HG03039 (cell line): ENCODE results near the gene CLEC2L.

Experiments
- ATAC-seq: cut with Tn5 transposase; IDR thresholded peaks from one replicate; pipeline ENCODE4 v1.9.1; 2021; ENCODE audit warnings: mild to moderate bottlenecking, moderate library complexity; ENCODE audit not compliant: unreplicated experiment

Gene CLEC2L

DNA sequence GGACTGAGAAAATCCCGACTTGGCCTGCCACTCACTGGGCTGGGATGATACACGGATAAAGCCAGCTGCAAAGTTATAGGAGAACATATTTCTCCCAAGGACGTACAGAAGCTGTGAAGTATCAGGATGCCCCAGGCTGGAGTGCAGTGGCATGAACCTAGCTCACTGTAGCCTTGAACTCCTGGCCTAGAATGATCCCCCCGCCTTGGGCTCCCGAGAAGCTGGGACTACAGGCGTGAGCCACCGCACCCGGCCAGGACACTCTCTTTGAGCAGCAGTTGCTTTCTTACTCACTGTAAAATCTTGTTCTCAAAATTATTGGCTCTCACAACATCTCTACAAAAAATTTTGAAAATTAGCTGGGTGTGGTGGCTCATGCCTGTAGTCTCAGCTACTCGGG is 50.4 kb downstream of the CLEC2L start:
- ATAC-seq, result no peak

DNA sequence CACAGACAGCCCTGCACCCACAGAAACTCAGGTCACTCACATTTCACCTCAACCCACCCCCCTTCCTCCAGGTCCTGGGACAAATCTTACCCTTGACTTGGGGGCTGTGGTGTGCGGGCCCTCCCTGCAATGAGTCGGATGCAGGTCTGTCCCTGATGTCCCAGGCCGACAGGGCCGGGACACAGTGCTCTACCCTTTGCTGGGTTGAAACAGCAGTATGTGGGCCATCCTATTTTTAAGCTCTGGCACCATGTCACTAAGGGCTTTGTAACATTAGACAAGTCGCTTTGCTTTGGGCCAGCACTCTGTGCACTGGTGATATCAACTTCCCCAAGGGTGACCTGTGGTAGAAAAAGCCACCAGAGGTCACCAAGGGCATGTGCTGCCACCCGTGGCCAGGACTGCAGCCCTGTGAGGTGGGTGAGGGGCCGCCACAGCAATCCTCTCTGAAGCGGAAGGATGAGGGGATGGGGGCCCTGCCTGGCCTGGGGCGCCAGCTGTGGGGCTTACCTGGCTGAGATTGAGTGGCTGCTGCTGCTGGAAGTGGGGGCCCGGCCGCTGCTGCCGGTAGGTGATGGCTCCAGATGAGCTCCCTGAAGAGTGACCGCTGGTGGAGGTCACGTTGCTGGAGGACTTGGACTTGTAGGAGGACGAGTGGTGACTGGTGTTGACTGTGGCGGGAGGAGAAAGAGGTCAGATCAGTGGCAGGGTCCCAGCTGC is 51.3 kb downstream of the CLEC2L start:
- ATAC-seq, result no peak

DNA sequence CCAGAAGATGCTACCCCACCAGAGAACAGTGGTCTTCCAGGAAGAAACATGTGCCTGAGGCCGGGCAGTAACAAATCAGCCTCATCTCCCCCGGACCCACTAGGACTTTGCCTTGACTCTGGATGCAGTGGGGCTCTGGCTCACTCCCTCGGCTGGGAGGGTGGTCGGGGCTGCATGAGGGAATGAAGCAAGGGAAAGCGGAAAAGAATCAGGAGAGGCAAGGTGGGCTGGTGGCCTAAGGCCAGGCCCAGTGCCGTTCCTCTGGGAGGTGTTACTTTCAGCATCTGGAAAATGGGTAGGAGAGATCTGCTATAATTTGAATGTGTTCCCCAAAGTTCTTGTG is 51.8 kb downstream of the CLEC2L start:
- ATAC-seq, result no peak

DNA sequence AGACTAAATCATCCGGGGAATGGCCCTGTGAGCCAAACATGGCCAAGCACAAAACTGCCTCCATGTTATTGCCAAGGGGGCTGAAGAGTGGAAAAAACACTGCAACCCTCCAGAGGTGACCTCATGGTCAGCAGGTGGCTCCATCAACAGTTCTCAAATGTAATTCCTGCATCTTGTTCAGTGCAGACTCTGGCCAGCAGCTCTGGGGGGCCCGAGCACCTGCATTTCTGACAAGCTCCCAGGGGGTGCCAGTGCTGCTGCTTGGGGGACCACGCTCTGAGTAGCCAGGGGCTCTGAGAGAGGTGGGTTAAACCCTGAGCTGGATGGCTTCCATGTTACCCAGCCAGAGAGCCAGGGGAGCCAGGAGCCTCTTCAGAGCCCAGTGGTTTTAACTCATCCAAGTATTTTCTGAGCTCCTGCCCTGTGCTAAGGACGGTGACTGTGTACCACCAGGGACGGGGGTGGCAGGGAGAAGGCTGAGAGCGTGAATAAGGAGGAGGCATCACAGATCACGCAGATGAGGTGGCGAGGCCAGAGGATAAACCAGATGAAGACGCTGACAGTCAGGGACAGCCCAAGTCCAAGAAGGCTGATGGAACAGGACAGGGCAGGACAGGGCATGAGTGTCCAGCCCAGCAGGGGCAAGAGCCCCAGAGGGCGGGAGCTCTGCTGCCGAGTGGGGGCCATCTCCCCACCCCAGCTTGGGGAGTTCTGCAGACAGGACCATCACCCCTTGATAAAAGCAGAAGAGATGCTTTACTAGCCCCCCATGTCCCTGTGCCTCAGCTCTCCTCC is 52.9 kb downstream of the CLEC2L start:
- no peak for ATAC-seq

DNA sequence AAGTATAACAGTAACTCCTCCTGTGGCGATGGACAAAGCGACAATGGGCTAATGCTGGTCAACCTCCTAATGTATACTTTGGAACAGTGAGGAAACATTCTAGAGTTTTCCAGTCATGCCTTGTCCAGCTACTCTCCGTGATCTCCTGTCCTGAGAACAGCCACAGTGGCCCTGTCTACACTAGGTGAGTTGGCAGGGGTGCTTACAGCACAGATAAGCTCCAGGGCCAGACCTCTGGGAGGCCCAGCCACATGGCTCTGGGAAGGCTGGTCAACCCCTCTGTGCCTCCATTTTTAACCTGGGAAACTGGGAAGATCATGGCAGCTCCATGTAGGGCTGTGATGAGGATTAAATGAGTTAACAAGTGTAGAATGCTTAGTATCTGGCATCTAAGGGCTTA is 57.0 kb downstream of the CLEC2L start:
- ATAC-seq, result no peak

DNA sequence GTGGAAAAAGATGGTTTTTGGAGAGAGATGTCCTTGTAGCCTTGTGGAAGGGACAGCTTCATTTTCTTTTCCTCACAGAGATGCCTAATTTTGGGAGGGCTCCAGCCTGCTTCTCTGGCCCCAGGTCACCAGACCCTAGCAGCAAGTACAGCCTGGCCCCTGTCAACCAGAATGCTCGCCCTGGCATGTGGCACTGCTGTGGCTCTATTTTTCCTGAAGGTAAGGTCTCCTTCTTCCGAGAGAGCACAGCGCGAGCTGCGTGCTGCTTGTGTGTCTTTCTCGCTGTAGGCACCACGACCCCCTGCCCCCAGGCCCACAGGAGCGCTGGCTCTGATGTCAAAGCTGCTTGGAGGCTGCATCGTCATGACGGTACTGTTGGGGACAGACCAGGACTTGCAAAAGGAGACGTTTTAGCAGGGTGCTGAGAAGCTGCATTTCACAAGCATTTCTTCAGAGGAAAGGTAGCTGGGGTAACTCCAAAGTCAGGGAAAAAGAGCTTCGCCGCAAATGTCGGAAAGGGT is 58.7 kb downstream of the CLEC2L start:
- ATAC-seq, result no peak

DNA sequence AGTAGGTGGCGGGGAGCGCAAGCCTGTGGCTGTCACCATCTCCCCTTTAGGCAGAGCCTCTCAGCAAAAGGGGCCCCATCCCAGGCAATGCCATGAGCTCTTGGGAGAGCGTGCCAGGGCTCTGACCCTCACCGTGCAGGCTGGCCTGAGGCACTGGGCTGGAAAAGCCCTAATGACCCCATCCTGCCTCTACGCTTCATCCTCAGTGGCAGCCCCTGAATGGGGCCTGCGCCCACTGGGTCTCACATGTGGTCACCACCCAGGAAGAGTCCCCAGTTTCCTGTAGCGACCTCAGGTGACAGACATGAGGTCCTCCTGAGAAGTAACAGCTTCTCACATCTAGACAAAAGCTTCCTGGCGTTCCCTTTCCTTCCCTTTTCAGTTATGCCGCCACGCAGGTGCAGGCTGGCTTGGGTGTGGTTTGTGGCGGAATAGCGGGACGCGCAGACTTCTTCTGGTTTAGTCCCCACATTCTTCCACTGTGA is 59.2 kb downstream of the CLEC2L start:
- no peak for ATAC-seq

DNA sequence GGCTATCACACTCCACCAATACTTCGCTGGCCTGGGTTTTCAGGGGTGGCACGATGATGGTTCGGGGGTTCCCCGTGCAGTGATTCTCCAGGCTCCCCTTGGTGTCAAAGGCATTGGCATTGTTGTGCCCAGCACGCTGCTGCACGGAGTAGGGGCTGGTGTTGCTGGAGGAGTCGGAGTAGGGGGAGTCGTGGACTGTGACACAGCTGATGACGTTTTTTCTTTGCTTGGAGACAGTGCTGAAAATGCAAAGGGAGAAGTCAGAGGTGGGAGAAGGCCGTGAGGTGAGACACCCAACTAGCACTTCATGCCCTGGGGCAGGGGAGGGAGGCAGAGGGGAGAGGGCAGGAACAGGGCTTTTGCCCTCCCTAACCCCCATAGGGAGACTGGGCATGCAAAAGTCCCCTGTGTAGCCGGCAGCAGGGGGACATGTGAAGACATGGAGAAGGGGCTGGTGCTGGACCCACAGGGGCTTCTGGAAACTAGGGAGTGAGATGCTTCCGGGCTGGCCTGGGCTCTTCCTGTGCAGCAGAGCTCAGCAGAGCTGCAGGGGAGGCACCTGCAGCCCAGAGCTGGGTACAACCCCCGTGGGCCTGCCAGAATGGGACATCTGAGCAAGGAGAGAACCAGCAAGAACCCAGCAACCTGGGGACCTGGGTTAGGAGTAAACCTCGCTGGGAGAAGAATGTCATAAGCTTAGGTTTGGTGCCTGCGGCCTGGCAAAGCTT is 60.5 kb downstream of the CLEC2L start:
- no peak for ATAC-seq

DNA sequence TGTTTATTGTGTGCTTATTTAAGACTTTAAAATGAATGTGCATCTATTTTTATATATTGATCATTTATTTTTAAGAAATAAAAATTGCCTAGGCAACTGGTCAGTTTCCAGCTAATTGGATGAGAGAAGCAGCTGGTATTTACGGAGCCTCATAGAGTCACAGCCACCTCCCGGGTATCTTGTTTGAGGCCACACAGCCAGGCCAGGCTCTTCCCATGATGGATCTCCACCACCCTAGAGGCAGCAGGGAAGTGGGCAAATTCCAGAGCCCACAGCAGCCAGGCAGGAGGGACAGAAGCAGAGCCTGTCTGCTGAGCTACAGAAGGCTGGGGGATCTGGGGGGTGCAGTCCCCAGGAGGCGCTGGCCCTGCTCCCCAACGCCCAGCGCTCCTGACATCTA is 61.6 kb downstream of the CLEC2L start:
- ATAC-seq, result no peak

DNA sequence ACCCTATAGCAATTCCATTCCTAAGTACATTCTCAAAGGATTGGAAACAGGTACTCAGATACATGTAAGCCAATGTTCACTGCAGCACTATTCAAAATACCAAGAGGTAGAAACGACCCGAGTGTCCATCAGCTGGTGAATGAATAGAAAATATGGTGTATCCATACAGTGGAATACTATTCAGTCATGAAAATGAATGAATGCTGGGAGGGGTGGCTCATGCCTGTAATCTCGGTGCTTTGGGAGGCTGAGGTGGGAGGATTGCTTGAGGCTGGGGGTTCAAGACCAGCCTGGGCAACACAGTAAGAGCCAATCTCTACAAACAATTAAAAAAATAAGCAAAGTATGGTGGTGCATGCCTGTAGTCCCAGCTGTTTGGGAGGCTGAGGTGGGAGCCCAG is 62.8 kb downstream of the CLEC2L start:
- no peak for ATAC-seq

DNA sequence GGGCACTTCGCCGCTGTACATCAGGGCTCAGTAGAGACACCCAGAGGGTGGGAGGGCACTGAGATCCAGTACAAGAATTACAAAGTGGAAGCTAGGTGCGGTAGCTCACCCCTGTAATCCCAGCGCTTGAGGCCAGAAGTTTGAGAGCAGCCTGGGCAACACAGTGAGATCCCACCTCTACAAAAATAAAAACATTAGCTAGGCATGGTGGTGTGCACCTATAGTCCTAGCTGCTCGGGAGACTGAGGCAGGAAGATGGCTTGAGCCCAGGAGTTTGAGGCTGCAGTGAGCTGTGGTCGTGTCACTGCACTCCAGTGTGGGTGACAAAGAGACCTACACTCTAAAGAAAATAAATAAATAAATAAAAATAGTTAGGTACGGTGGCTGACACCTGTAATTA is 64.0 kb downstream of the CLEC2L start:
- ATAC-seq, result no peak

DNA sequence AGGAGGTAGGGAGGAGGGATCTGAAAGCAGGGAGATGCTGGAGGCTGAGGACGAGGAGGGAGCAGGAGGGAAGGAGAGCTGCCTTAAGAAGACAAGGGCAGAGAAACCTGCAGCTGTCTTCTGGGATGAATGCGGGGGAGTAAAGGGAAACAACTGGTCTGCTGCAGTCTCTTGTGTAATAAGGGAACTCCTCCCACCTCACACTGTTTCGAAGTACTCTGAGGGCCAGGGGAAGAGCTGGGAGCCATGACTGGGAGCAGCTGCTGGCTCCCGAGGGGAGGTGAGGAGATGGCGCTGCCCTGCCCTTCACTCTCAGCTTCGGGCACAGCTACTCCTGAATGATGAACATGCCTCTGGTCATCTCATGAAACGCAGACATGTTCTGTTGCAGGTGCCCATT is 65.1 kb downstream of the CLEC2L start:
- ATAC-seq, result no peak

DNA sequence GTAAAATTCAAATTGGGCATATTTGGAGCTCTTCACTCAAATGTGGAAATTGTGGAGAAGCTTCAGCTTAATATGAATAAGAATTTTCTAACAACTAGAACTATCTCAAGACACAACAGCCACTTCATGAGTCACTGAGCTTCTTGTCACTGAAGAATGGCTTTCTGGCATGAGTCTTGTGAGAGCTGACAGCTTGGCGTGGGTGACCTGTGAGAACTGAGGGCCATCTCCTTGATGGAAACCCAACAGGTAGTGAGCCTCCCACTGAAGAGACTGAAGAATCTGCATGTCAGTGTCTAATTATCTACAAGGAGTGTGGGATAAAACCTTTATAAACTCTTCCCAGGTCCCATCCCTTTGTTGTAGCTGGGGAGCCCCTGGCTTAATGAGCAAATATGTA is 66.0 kb downstream of the CLEC2L start:
- no peak for ATAC-seq

DNA sequence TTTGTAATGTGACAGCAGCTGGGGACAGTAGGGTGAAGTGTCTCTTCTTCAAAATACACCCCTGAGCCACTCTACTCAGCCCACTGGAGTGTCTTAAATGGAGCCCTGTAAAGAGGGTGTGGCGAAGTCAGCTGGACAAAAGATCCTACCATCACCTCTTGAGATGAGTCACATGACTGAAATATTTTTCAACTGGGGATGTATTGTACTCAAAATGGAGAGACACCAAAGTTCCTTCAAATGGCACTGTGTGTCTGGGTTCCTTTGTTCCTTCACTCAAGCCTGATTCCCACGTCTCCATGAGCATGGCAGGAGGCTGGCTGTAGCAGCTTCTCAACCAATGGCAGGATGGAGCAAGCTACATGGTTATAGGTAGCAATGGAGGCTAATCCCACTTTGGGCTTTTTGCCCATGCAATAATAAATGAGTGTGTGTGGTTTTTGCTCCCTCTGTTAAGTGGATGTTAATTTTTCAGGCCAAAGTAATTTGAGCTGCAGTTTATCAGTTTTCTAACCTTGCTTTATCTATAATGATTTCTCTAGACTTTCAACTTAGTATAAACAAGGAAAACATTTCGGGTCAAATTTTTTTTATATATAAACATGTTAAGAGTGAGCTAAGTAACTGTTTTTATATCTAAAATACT is 68.2 kb downstream of the CLEC2L start:
- no peak for ATAC-seq

DNA sequence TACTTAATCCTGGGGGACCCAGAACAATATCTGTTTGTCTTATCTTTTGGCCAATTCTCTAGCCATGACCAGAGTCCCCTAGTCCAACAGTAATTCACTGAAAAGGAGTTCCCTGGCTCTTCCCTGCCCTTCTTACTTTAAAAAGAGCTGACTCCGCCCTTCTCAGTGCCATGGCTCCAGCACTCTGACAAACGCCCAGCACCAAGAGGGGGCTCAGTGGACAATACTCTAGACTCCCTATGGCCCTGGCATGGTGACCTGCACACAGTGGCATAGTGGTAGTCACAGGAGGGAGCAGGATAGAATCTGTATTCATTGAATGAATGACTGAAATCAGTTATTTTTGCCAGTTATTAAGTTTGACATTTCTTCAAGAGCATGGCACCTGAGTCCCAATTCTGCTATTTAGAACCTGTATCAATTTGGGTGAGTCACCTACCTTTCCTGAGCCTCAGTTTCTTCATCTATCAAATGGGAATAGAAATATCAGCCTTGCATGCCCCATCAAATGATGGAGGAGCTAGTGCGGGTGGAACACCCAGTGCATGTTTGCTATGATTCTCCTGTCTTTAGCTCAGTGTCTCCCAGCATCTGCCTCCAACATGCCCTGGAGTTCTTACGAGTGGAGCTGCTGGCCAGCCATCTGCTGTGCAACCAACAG is 69.4 kb downstream of the CLEC2L start:
- no peak for ATAC-seq

DNA sequence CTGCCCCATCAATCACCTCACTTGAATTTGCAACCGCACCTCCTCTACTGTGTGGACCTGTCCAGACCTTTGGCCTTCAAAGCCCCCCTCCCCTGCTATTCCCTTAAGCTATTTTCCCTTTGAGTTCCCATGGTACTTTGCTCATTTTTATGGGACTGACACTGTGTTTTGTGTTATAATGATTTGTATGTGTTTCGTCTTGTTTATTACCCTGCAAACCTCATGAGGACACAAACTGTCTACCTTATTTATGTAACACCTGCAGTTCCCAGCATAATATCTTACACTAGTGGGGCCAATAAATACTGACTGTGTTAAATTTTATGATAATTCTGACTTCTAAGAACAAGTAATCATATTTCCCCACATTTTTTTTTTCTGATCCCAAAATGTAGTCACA is 70.6 kb downstream of the CLEC2L start:
- ATAC-seq, result no peak
